IMR-90 (cell line): ENCODE data around the gene TULP4. TPM values are rescaled to one million over a fixed set of nuclear protein-coding genes. Genes with fewer than 3 reads are reported as not detected.
A peak's percentile ranks its signal among the peaks of the same experiment; 100 is the strongest.

Experiments
- ATAC-seq: fragments of 200-7000 bp; cut with Tn5 transposase; 2 replicates; pipeline ENCODE4 v1.9.1; 2020; ENCODE audit warnings: low read depth, mild to moderate bottlenecking, moderate library complexity
- BruUV-seq: library from RNA; stranded (reverse); fragments of 400-500 nt; replicated peaks from 2 replicates; lab custom pipeline; 2021; lab: Mats Ljungman, UMichigan
- CTCF ChIA-PET: fragments of 300-600 bp; formaldehyde crosslinking; extraction: SDS; loops from one replicate; lab custom pipeline; 2021; ENCODE audit warnings: antibody characterized with exemption; lab: Yijun Ruan, JAX
- POLR2A ChIA-PET: fragments of 300-600 bp; sonication (Branson Sonifier 250); formaldehyde crosslinking; loops from one replicate; lab custom pipeline; 2022; ENCODE audit warnings: antibody characterized with exemption; ENCODE audit not compliant: unreplicated experiment; lab: Charles Lee
- DNase-seq: peaks from one replicate; pipeline ENCODE4 v3.0.0; 2013
- H2AFZ ChIP-seq: replicated peaks from 2 replicates; pipeline ENCODE3; 2013; ENCODE audit warnings: low read length, mild to moderate bottlenecking; ENCODE audit not compliant: poor library complexity
- H2AK5ac ChIP-seq: 2 replicates; pipeline ENCODE4 v1.6.1; 2013; ENCODE audit warnings: low read depth, low read length, inconsistent platforms
- H2AK9ac ChIP-seq: replicated peaks from 2 replicates; pipeline ENCODE3; 2013; ENCODE audit warnings: mild to moderate bottlenecking, low read depth, low read length, moderate library complexity; ENCODE audit not compliant: poor library complexity
- H2BK120ac ChIP-seq: 2 replicates; pipeline ENCODE4 v1.6.1; 2013; ENCODE audit warnings: low read depth, low read length, inconsistent platforms
- H2BK15ac ChIP-seq: 3 replicates; pipeline ENCODE4 v1.6.1; 2013; ENCODE audit warnings: low read depth, low read length, inconsistent platforms
- H2BK20ac ChIP-seq: 2 replicates; pipeline ENCODE4 v1.6.1; 2013; ENCODE audit warnings: low read depth, mild to moderate bottlenecking, inconsistent platforms, low read length, moderate library complexity
- H2BK5ac ChIP-seq: 2 replicates; pipeline ENCODE4 v1.6.1; 2013; ENCODE audit warnings: mild to moderate bottlenecking, low read depth, low read length, inconsistent platforms; ENCODE audit not compliant: poor library complexity, severe bottlenecking
- H3K14ac ChIP-seq: replicated peaks from 2 replicates; pipeline ENCODE4 v1.6.1; 2013; ENCODE audit warnings: low read depth, low read length, inconsistent platforms
- H3K18ac ChIP-seq: 2 replicates; pipeline ENCODE4 v1.6.1; 2013; ENCODE audit warnings: low read depth, low read length, control low read depth
- H3K23ac ChIP-seq: 2 replicates; pipeline ENCODE4 v1.6.1; 2013; ENCODE audit warnings: low read depth, low read length, inconsistent platforms
- H3K27ac ChIP-seq: 2 replicates; pipeline ENCODE4 v1.5.1; 2013; ENCODE audit warnings: mild to moderate bottlenecking, control low read depth, low read length; ENCODE audit not compliant: insufficient read depth
- H3K27me3 ChIP-seq: 2 replicates; pipeline ENCODE4 v1.6.1; 2013; ENCODE audit warnings: low read length; ENCODE audit not compliant: control insufficient read depth, insufficient read depth
- H3K36me3 ChIP-seq: 2 replicates; pipeline ENCODE4 v1.6.1; 2013; ENCODE audit warnings: low read length, mixed read lengths; ENCODE audit not compliant: control insufficient read depth, insufficient read depth
- H3K4ac ChIP-seq: 2 replicates; pipeline ENCODE4 v1.6.1; 2013; ENCODE audit warnings: low read depth, low read length, inconsistent platforms
- H3K4me1 ChIP-seq: 2 replicates; pipeline ENCODE4 v1.6.1; 2013; ENCODE audit warnings: low read length, mixed read lengths; ENCODE audit not compliant: control insufficient read depth, insufficient read depth
- H3K4me2 ChIP-seq: 2 replicates; pipeline ENCODE4 v1.6.1; 2013; ENCODE audit warnings: low read depth, mild to moderate bottlenecking, control low read depth, low read length, moderate library complexity
- H3K4me3 ChIP-seq: 2 replicates; pipeline ENCODE4 v1.5.1; 2013; ENCODE audit warnings: low read depth, mild to moderate bottlenecking, control low read depth, low read length, moderate library complexity; ENCODE audit not compliant: insufficient read depth
- H3K56ac ChIP-seq: 2 replicates; pipeline ENCODE4 v1.6.1; 2013; ENCODE audit warnings: low read length, inconsistent platforms; ENCODE audit not compliant: insufficient read depth; ENCODE audit errors: extremely low read depth
- H3K79me1 ChIP-seq, 2 experiments: 2 replicates each; pipeline ENCODE4 v1.6.1; 2013; ENCODE audit warnings: low read length in 2 of 2, inconsistent platforms in 1 of 2, low read depth in 1 of 2
- H3K9ac ChIP-seq: 2 replicates; pipeline ENCODE4 v1.6.1; 2013; ENCODE audit warnings: low read depth, low read length, control low read depth
- H3K9me1 ChIP-seq: 2 replicates; pipeline ENCODE4 v1.6.1; 2013; ENCODE audit warnings: low read length, inconsistent platforms; ENCODE audit not compliant: insufficient read depth
- H3K9me3 ChIP-seq: 2 replicates; pipeline ENCODE4 v1.6.1; 2013; ENCODE audit warnings: low read length; ENCODE audit not compliant: control insufficient read depth, insufficient read depth
- H4K20me1 ChIP-seq: 2 replicates; pipeline ENCODE4 v1.6.1; 2013; ENCODE audit warnings: low read length, inconsistent platforms; ENCODE audit not compliant: insufficient read depth
- H4K5ac ChIP-seq: 2 replicates; pipeline ENCODE4 v1.6.1; 2013; ENCODE audit warnings: mild to moderate bottlenecking, low read depth, low read length, control low read depth
- H4K8ac ChIP-seq, 2 experiments: 2 replicates each; pipeline ENCODE4 v1.6.1; 2013; ENCODE audit warnings: low read depth in 2 of 2, low read length in 2 of 2, control low read depth in 1 of 2, inconsistent platforms in 1 of 2
- H4K91ac ChIP-seq: 2 replicates; pipeline ENCODE4 v1.6.1; 2013; ENCODE audit warnings: low read depth, low read length, inconsistent platforms; ENCODE audit not compliant: insufficient read depth
- ELK1 ChIP-seq: fragments of 150-350 bp; IDR thresholded peaks from 2 replicates; pipeline ENCODE4 v1.6.1; 2016; ENCODE audit warnings: low read depth, mild to moderate bottlenecking, low read length, moderate library complexity, borderline replicate concordance
- FOS ChIP-seq: fragments of 150-350 bp; IDR thresholded peaks from 2 replicates; pipeline ENCODE4 v1.6.1; 2016; ENCODE audit warnings: low read depth, low read length
- NFE2L2 ChIP-seq: fragments of 150-350 bp; IDR thresholded peaks from 2 replicates; pipeline ENCODE4 v1.6.1; 2016; ENCODE audit warnings: low read depth, mild to moderate bottlenecking, low read length
- WGBS, 2 experiments: methylation state at CpG; one replicate each; pipeline versions ENCODE4 v1.1.5 to v1.1.7; 2013; ENCODE audit warnings: missing lambda C conversion rate in 2 of 2; ENCODE audit not compliant: insufficient read length in 1 of 2; ENCODE audit errors: extremely low coverage in 2 of 2; 5-methylcytosine and 5-hydroxymethylcytosine counted together
- dilution Hi-C: fragments of 300-500 bp; cut with HindIII; formaldehyde crosslinking; loops from one replicate; pipeline ENCODE4 v1.14.3; 2018; ENCODE audit warnings: low sequenced_read_pairs; ENCODE audit not compliant: unreplicated experiment
- in situ Hi-C: fragments of 300-500 bp; cut with MboI; formaldehyde crosslinking; loops from 3 replicates; pipeline ENCODE4 v1.14.3; 2019; ENCODE audit warnings: low sequenced_read_pairs, inconsistent platforms, mixed read lengths
- intact Hi-C: fragments of 100-400 bp; cut with micrococcal nuclease; formaldehyde crosslinking; loops from 2 replicates; pipeline ENCODE4 v1.10.0; 2022
- polyA plus RNA-seq, 3 experiments: library from polyadenylated mRNA; depleted of rRNA; stranded (reverse); fragments of >200 nt; gene quantifications; 2 replicates each; pipeline ENCODE4 v1.2.3, GENCODE V29; 2012; ENCODE audit warnings: low replicate concordance in 1 of 3
- total RNA-seq: library from RNA; depleted of rRNA; stranded (reverse); fragments of >200 nt; gene quantifications from 2 replicates; pipeline ENCODE4 v1.2.3, GENCODE V29; 2012

The TULP4 gene
- total and polyA plus RNA-seq, 2 of the 4 experiments (the other 2 are of a cell fraction) = 8.1 to 30.6 TPM

GRCh38 chr6:158475344-158476302, 163.4 kb downstream of the TULP4 start:
- in situ Hi-C loops = no loop called here
- Histone ChIP-seq H3K27me3 (no peaks in the 10 kb centered on the region), H4K91ac (peak overlapping the region; percentile 21), H3K27ac (0 out of 2 replicates have a peak overlapping the region, but pooled peaks have one; percentile 0), H3K9ac (no peak overlapping the region), H4K5ac (no peak overlapping the region), H2BK120ac (peak overlapping the region; percentile 28), H3K4me3 (no peak overlapping the region), H3K36me3 (peaks cover 6% of the 10 kb centered on the region), H3K56ac (no peak overlapping the region), H3K14ac (peak overlapping the region; percentile 51; the same call in 1 of the 2 replicates), H2AK9ac (no peak overlapping the region), H3K4ac (peak overlapping the region; percentile 49), H2BK20ac (peak overlapping the region; percentile 36; the same call in 1 of the 2 replicates), H3K18ac (no peak overlapping the region), H4K8ac (peak overlapping the region in 1 of 2 experiments; percentile 11; a peak in 1 of 4 replicates), H2BK15ac (peak overlapping the region; percentile 51; the same call in 1 of the 3 replicates), H4K20me1 (0 out of 2 replicates have a peak, but pooled peaks cover 4% of the 10 kb centered on the region), H3K23ac (0 out of 2 replicates have a peak overlapping the region, but pooled peaks have one; percentile 56), H3K4me1 (peaks cover 6% of the 10 kb centered on the region; the same call in 1 of the 2 replicates), H3K79me1 (peaks cover 5 to 18% of the 10 kb centered on the region in 2 experiments; a peak in 2 of 4 replicates), H2AFZ (peak overlapping the region; percentile 38), H3K9me3 (no peaks in the 10 kb centered on the region), H2AK5ac (peak overlapping the region; percentile 76; the same call in 1 of the 2 replicates), H3K4me2 (no peak overlapping the region), H2BK5ac (peak overlapping the region; percentile 9), H3K9me1 (peaks cover 15% of the 10 kb centered on the region)
- ATAC-seq (peak; percentile 33; the same call in 1 of the 2 replicates), DNase-seq (peak; percentile 57)
- BruUV-seq = no TSS peak
- dilution Hi-C loops = no loop called here
- CTCF ChIA-PET = no interaction called here
- intact Hi-C loops = no loop called here
- TF ChIP-seq NFE2L2 (no peak), ELK1 (no peak), FOS (0 out of 2 replicates have a peak, but pooled peaks have one; percentile 24)
- POLR2A ChIA-PET = interaction anchor here (0.6 kb wide), 1 partner anchor 128 kb away, joined by 12 read pairs; no protein-coding TSS in a partner anchor
- 80% methylated on average over 7 of the region's 15 CpGs; no CpG with 5 or more reads in 1 of the 2 experiments for WGBS, 2 experiments
